ENCODE measurements around the gene AHNAK.

- TF ChIP-seq, protein P1, sequence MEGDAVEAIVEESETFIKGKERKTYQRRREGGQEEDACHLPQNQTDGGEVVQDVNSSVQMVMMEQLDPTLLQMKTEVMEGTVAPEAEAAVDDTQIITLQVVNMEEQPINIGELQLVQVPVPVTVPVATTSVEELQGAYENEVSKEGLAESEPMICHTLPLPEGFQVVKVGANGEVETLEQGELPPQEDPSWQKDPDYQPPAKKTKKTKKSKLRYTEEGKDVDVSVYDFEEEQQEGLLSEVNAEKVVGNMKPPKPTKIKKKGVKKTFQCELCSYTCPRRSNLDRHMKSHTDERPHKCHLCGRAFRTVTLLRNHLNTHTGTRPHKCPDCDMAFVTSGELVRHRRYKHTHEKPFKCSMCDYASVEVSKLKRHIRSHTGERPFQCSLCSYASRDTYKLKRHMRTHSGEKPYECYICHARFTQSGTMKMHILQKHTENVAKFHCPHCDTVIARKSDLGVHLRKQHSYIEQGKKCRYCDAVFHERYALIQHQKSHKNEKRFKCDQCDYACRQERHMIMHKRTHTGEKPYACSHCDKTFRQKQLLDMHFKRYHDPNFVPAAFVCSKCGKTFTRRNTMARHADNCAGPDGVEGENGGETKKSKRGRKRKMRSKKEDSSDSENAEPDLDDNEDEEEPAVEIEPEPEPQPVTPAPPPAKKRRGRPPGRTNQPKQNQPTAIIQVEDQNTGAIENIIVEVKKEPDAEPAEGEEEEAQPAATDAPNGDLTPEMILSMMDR (IDR thresholded peaks at IDR 0.05) = no peak
- no peak for TF ChIP-seq POLR2A (IDR thresholded peaks at IDR 0.05)
Observed at GRCh38 chr11:62437616-62438015, 109.0 kb downstream of the AHNAK start.

Data from Peyer's patch (tissue), 4 donors.